MM.1S (cell line): ENCODE results near the gene SYMPK.

Experiments used
- DNase-seq: peaks from one replicate; pipeline ENCODE4 v3.0.0-alpha.2; 2015
- H2AFZ ChIP-seq: fragments of 300-600 bp; sonication (generic); 2 replicates; pipeline ENCODE4 v1.6.0; 2016; ENCODE audit warnings: antibody characterized with exemption, low read length
- H3F3A ChIP-seq: fragments of 300-600 bp; sonication (generic); 2 replicates; pipeline ENCODE4 v1.6.1; 2016; ENCODE audit warnings: mild to moderate bottlenecking, antibody characterized with exemption, low read length, moderate library complexity, mixed read lengths; ENCODE audit not compliant: insufficient read depth
- H3K27ac ChIP-seq: fragments of 300-600 bp; sonication (generic); 2 replicates; pipeline ENCODE4 v1.5.1; 2016; ENCODE audit warnings: mild to moderate bottlenecking, low read length
- H3K27me3 ChIP-seq: fragments of 300-600 bp; sonication (generic); replicated peaks from 2 replicates; pipeline ENCODE4 v1.6.0; 2016; ENCODE audit warnings: low read length; ENCODE audit not compliant: insufficient read depth
- H3K36me3 ChIP-seq: fragments of 300-600 bp; sonication (generic); replicated peaks from 2 replicates; pipeline ENCODE4 v1.6.1; 2016; ENCODE audit warnings: mild to moderate bottlenecking, low read length, mixed read lengths; ENCODE audit not compliant: insufficient read depth
- H3K4me1 ChIP-seq: fragments of 300-600 bp; sonication (generic); 2 replicates; pipeline ENCODE4 v1.6.1; 2016; ENCODE audit warnings: low read length, mixed read lengths
- H3K4me2 ChIP-seq: fragments of 300-600 bp; sonication (generic); 2 replicates; pipeline ENCODE4 v1.6.0; 2016; ENCODE audit warnings: low read depth, low read length
- H3K4me3 ChIP-seq: fragments of 300-600 bp; sonication (generic); 2 replicates; pipeline ENCODE4 v1.5.1; 2016; ENCODE audit warnings: low read length, mixed read lengths
- H3K79me2 ChIP-seq: fragments of 300-600 bp; sonication (generic); 2 replicates; pipeline ENCODE4 v1.6.1; 2016; ENCODE audit warnings: mixed run types, low read length, mixed read lengths
- H3K9ac ChIP-seq: fragments of 300-600 bp; sonication (generic); 2 replicates; pipeline ENCODE4 v1.6.1; 2016; ENCODE audit warnings: low read length, mixed read lengths
- H3K9me2 ChIP-seq: fragments of 300-600 bp; sonication (generic); replicated peaks from 2 replicates; pipeline ENCODE4 v1.6.1; 2016; ENCODE audit warnings: mild to moderate bottlenecking, low read length, mixed read lengths; ENCODE audit not compliant: insufficient read depth
- H3K9me3 ChIP-seq: fragments of 300-600 bp; sonication (generic); replicated peaks from 2 replicates; pipeline ENCODE4 v1.6.1; 2016; ENCODE audit warnings: mild to moderate bottlenecking, low read length, mixed read lengths; ENCODE audit not compliant: insufficient read depth
- H4K20me1 ChIP-seq: fragments of 300-600 bp; sonication (generic); 2 replicates; pipeline ENCODE4 v1.6.1; 2016; ENCODE audit warnings: mild to moderate bottlenecking, low read length, moderate library complexity, mixed read lengths; ENCODE audit not compliant: insufficient read depth
- CTCF ChIP-seq: fragments of 300-600 bp; sonication (generic); IDR thresholded peaks from 2 replicates; pipeline ENCODE4 v1.5.1; 2016; ENCODE audit warnings: antibody characterized with exemption, low read length, mixed read lengths
- EZH2 ChIP-seq: fragments of 300-600 bp; sonication (generic); optimal IDR thresholded peaks from 2 replicates; pipeline ENCODE3; 2017; ENCODE audit warnings: low read depth, mild to moderate bottlenecking, antibody characterized with exemption, low read length, mixed read lengths
- EZH2phosphoT487 ChIP-seq: fragments of 300-600 bp; sonication (generic); IDR thresholded peaks from 2 replicates; pipeline ENCODE4 v1.6.1; 2018; ENCODE audit warnings: antibody characterized with exemption, low read length

Gene SYMPK

DNA sequence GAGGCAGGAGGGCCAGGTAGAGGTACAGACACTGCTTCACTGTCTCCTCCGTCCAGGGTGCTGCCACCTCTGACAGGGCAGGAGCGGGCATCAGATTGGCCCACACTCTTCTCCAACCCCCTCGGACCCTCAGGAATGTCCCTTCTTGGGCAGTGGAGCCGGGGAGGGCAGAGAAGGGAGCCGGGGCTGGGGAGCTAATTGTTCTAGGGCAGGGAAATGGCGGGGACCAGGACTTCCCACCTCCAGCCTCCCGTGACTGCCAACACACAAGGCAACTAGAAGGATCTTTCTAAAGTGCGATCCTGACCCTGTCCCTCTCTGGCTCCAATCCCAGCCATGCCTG lies 37.7 kb downstream of the SYMPK start:
- no peak overlapping the region for H3K4me3 ChIP-seq

DNA sequence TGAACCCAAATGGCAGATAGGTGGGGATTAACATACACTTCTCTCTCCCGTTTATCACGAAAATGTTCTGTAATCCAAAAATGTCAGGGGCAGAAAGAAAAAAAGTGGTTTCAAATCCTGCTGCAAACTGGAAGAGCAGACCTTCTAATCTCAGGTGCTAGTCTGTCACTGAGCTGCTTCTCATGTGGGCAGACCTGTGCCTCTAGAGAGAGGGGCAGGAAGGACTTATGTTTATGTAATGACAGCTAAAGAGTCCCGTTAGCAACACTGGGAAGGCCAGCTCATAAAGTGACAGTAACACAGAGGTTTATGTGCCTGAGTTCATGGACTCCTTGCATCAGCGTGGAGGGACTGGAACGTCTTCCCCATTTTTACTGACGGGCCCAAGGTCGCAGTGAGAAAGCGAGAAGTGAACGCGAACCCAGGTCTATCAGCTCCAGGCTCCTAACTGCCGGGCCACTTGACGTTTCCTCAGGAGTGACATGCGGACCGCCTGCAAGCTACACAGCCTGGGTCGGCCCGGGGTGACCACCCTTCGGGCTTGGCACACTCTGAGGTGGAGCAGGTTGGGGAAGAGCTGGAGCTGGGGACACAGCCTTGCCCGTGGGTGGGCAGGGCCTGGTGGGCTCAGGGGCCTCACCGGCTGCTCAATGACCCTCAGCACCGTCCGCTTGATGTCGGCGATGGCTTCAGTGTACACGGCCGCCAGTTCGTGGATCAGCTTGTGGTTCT lies 38.2 kb downstream of the SYMPK start:
- DNase-seq: no peak

More for the DNA sequence above, 37.7 kb downstream of the SYMPK start:
- Histone ChIP-seq H4K20me1 (no peaks in the 10 kb centered on the region), H3K4me2 (no peak overlapping the region), H3K9ac (no peak overlapping the region), H3K79me2 (no peaks in the 10 kb centered on the region), H2AFZ (no peak overlapping the region), H3K9me2 (no peaks in the 10 kb centered on the region), H3K27me3 (no peaks in the 10 kb centered on the region), H3K36me3 (peaks cover 4% of the 10 kb centered on the region), H3K27ac (no peak overlapping the region), H3F3A (0 out of 2 replicates have a peak, but pooled peaks cover 6% of the 10 kb centered on the region), H3K9me3 (no peaks in the 10 kb centered on the region), H3K4me1 (peaks cover 12% of the 10 kb centered on the region)
- TF ChIP-seq EZH2 (no peak), EZH2phosphoT487 (no peak), CTCF (no peak)
- DNase-seq: no peak

DNA sequence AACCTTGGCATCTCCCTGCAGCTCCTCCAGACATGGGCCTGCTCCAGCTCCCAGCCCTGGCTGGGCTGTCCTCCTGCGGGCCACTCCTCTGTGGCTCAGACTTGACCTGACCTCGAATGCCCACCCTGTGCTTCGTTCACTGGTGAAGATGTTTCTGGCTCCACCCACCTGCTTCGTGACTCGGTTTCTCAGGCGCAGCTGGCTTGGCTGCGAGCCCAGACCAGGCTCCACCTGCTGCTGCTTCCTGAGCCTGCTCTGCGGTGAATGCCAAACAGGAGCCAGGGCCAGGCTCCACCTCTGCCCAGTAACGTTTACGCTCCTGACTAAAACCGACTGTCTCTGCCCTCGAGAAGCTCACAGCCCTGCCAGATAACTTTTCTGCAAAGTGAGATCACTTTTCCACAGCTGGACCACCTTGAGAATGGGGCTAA lies 38.9 kb downstream of the SYMPK start:
- H3K4me2 ChIP-seq: no peak overlapping the region
- no peak for TF ChIP-seq EZH2
- no peak for TF ChIP-seq EZH2phosphoT487
- no peak for TF ChIP-seq CTCF
- H3K4me1 ChIP-seq: peaks cover 12% of the 10 kb centered on the region
- H2AFZ ChIP-seq: no peak overlapping the region
- no peaks in the 10 kb centered on the region for H3K9me3 ChIP-seq
- H3F3A ChIP-seq: 0 out of 2 replicates have a peak, but pooled peaks cover 6% of the 10 kb centered on the region
- no peaks in the 10 kb centered on the region for H3K27me3 ChIP-seq
- no peaks in the 10 kb centered on the region; the same call in 1 of the 2 replicates for H3K36me3 ChIP-seq
- H3K9ac ChIP-seq: no peak overlapping the region
- no peaks in the 10 kb centered on the region for H3K79me2 ChIP-seq
- H3K4me3 ChIP-seq: no peak overlapping the region
- H3K27ac ChIP-seq: no peak overlapping the region
- H3K9me2 ChIP-seq: no peaks in the 10 kb centered on the region
- DNase-seq: no peak
- no peaks in the 10 kb centered on the region for H4K20me1 ChIP-seq

More for the DNA sequence above, 38.2 kb downstream of the SYMPK start:
- Histone ChIP-seq H3K9ac (no peak overlapping the region), H3K9me3 (no peaks in the 10 kb centered on the region), H3K9me2 (no peaks in the 10 kb centered on the region), H3K4me2 (no peak overlapping the region), H3F3A (0 out of 2 replicates have a peak, but pooled peaks cover 6% of the 10 kb centered on the region), H2AFZ (no peak overlapping the region), H3K79me2 (no peaks in the 10 kb centered on the region), H3K36me3 (no peaks in the 10 kb centered on the region; the same call in none of the 2 replicates), H3K27me3 (no peaks in the 10 kb centered on the region), H3K4me1 (peaks cover 12% of the 10 kb centered on the region), H3K4me3 (no peak overlapping the region), H3K27ac (no peak overlapping the region), H4K20me1 (no peaks in the 10 kb centered on the region)
- TF ChIP-seq EZH2phosphoT487: no peak
- TF ChIP-seq EZH2: no peak
- no peak for TF ChIP-seq CTCF
